HG02840 (cell line): Measurements from ENCODE around the gene PTS.
A peak's percentile ranks its signal among the peaks of the same experiment; 100 is the strongest.
"Not testable (repeated sequence)": the region's sequence is repeated elsewhere in the genome, so short reads cannot be mapped to it uniquely, and the experiment has no call there.

Experiments
- ATAC-seq: cut with Tn5 transposase; IDR thresholded peaks from one replicate; pipeline ENCODE4 v1.9.1; 2021; ENCODE audit warnings: mild to moderate bottlenecking, moderate library complexity, moderate number of reproducible peaks; ENCODE audit not compliant: unreplicated experiment, low FRiP score

PTS gene

GRCh38 chr11:112226062-112226830 is at the start of gene PTS:
PTS (plus strand) TSS chr11:112226428; CDS start chr11:112226444, 16 bp downstream.
- ATAC-seq = peak; percentile 97

GRCh38 chr11:112177589-112177988 is 48.6 kb upstream of the PTS start:
- no peak for ATAC-seq

GRCh38 chr11:112178428-112178827 is 47.8 kb upstream of the PTS start:
- ATAC-seq = no peak

- no peak for ATAC-seq
Observed at GRCh38 chr11:112178936-112179335, 47.3 kb upstream of the PTS start.

- no peak for ATAC-seq
Observed at GRCh38 chr11:112179601-112180000, 46.6 kb upstream of the PTS start.

- ATAC-seq = no peak
Observed at GRCh38 chr11:112182867-112183266, 43.4 kb upstream of the PTS start.

GRCh38 chr11:112185883-112186282 is 40.3 kb upstream of the PTS start:
- no peak for ATAC-seq

- no peak for ATAC-seq
Observed at GRCh38 chr11:112186304-112186703, 39.9 kb upstream of the PTS start.

- ATAC-seq = not testable (repeated sequence)
Observed at GRCh38 chr11:112195113-112195512, 31.1 kb upstream of the PTS start.

- ATAC-seq = no peak
Observed at GRCh38 chr11:112195951-112196351, 30.3 kb upstream of the PTS start.

- ATAC-seq = no peak
Observed at GRCh38 chr11:112196519-112197087, 29.6 kb upstream of the PTS start.

- ATAC-seq = not testable (repeated sequence)
Observed at GRCh38 chr11:112199101-112199500, 27.1 kb upstream of the PTS start.

- ATAC-seq = no peak
Observed at GRCh38 chr11:112200252-112200651, 26.0 kb upstream of the PTS start.

- no peak for ATAC-seq
Observed at GRCh38 chr11:112206071-112206470, 20.2 kb upstream of the PTS start.

GRCh38 chr11:112210890-112211289 is 15.3 kb upstream of the PTS start:
- no peak for ATAC-seq

GRCh38 chr11:112211536-112211935 is 14.7 kb upstream of the PTS start:
- ATAC-seq = no peak

- ATAC-seq = no peak
Observed at GRCh38 chr11:112212290-112212689, 13.9 kb upstream of the PTS start.

- ATAC-seq = no peak
Observed at GRCh38 chr11:112212710-112213109, 13.5 kb upstream of the PTS start.

GRCh38 chr11:112213753-112214152 is 12.5 kb upstream of the PTS start:
- ATAC-seq = no peak

GRCh38 chr11:112215621-112216020 is 10.6 kb upstream of the PTS start:
- ATAC-seq = no peak

- no peak for ATAC-seq
Observed at GRCh38 chr11:112216561-112217105, 9.6 kb upstream of the PTS start.
